IPS-18c (cell line): ENCODE data around the gene SEC16B.

Source experiments
- H3K4me3 ChIP-seq: 2 replicates; pipeline ENCODE4 v1.7.0; 2013; ENCODE audit warnings: low read depth, mild to moderate bottlenecking, low read length, moderate library complexity; ENCODE audit not compliant: insufficient read depth
- H3K9me3 ChIP-seq: one replicate; pipeline ENCODE4 v1.6.1; 2013; ENCODE audit warnings: mild to moderate bottlenecking, low read length, moderate library complexity; ENCODE audit not compliant: control insufficient read depth, insufficient read depth

SEC16B gene

GRCh38 chr1:177897998-177898654, 71.7 kb downstream of the SEC16B start:
- H3K9me3 ChIP-seq: no peaks in the 10 kb centered on the region
- no peak overlapping the region for H3K4me3 ChIP-seq

GRCh38 chr1:177897281-177897997, 72.4 kb downstream of the SEC16B start:
- Histone ChIP-seq H3K9me3 (no peaks in the 10 kb centered on the region), H3K4me3 (no peak overlapping the region)
